Smooth muscle cell (in vitro differentiated cells): ENCODE measurements around the gene DOLPP1. TPM values are rescaled to one million over a fixed set of nuclear protein-coding genes. Genes with fewer than 3 reads are reported as not detected.

Experiments
- DNase-seq: peaks from one replicate; lab custom pipeline; 2025; ENCODE audit not compliant: unreplicated experiment; lab: John Stamatoyannopoulos, UW
- H2AFZ ChIP-seq: fragments of 200-600 bp; sonication (generic); 2 replicates; pipeline ENCODE4 v1.6.0; 2016; ENCODE audit warnings: antibody characterized with exemption, low read depth, mild to moderate bottlenecking
- H3F3A ChIP-seq: fragments of 200-600 bp; sonication (generic); 2 replicates; pipeline ENCODE4 v1.6.0; 2017; ENCODE audit warnings: antibody characterized with exemption, low read depth
- H3K27ac ChIP-seq: fragments of 200-600 bp; sonication (generic); 2 replicates; pipeline ENCODE4 v1.5.1; 2016; ENCODE audit warnings: low read depth, mild to moderate bottlenecking
- H3K27me3 ChIP-seq: fragments of 200-600 bp; sonication (generic); 2 replicates; pipeline ENCODE4 v1.6.1; 2016; ENCODE audit warnings: low read depth, mild to moderate bottlenecking
- H3K36me3 ChIP-seq: fragments of 200-600 bp; sonication (generic); 2 replicates; pipeline ENCODE4 v1.5.1; 2016; ENCODE audit warnings: low read depth
- H3K4me1 ChIP-seq: fragments of 200-600 bp; sonication (generic); 2 replicates; pipeline ENCODE4 v1.5.1; 2016; ENCODE audit warnings: low read depth
- H3K4me2 ChIP-seq: fragments of 200-600 bp; sonication (generic); 2 replicates; pipeline ENCODE4 v1.6.0; 2016; ENCODE audit warnings: mild to moderate bottlenecking
- H3K4me3 ChIP-seq: fragments of 200-600 bp; sonication (generic); 2 replicates; pipeline ENCODE4 v1.5.1; 2016; ENCODE audit warnings: mild to moderate bottlenecking
- H3K79me2 ChIP-seq: fragments of 200-600 bp; sonication (generic); 2 replicates; pipeline ENCODE4 v1.6.0; 2016; ENCODE audit warnings: low read depth, mild to moderate bottlenecking
- H3K9ac ChIP-seq: fragments of 200-600 bp; sonication (generic); 2 replicates; pipeline ENCODE4 v1.6.0; 2016; ENCODE audit warnings: low read depth
- H3K9me3 ChIP-seq: fragments of 200-600 bp; sonication (generic); replicated peaks from 2 replicates; pipeline ENCODE4 v1.5.1; 2016; ENCODE audit warnings: low read depth
- H4K20me1 ChIP-seq: fragments of 200-600 bp; sonication (generic); 2 replicates; pipeline ENCODE4 v1.6.0; 2016; ENCODE audit warnings: low read depth
- CTCF ChIP-seq: fragments of 200-600 bp; sonication (generic); IDR thresholded peaks from 2 replicates; pipeline ENCODE4 v1.5.1; 2017; ENCODE audit warnings: borderline replicate concordance, mild to moderate bottlenecking, antibody characterized with exemption; ENCODE audit not compliant: insufficient read depth, poor library complexity, severe bottlenecking
- WGBS: methylation state at CpG from one replicate; pipeline ENCODE4 v1.1.7; 2016; ENCODE audit warnings: low lambda C conversion rate; 5-methylcytosine and 5-hydroxymethylcytosine counted together
- polyA plus RNA-seq: library from polyadenylated mRNA; unstranded; fragments of >200 nt; fragmentation: Nextera tagmentation; extraction: Ambion mirVana; gene quantifications from 2 replicates; pipeline ENCODE4 v1.2.1, GENCODE V29; 2016
- total RNA-seq: library from RNA; depleted of rRNA; stranded (reverse); fragments of >200 nt; gene quantifications from 2 replicates; pipeline ENCODE4 v1.2.3, GENCODE V29; 2014

Gene DOLPP1
- total and polyA plus RNA-seq, 2 experiments from 2014 or later = 14.4 to 17.8 TPM

- peaks cover 4% of the 10 kb centered on the region for H3K36me3 ChIP-seq
- no peak overlapping the region for H3K4me2 ChIP-seq
- H2AFZ ChIP-seq = no peak overlapping the region
- H3K9me3 ChIP-seq = no peaks in the 10 kb centered on the region
- H3K27ac ChIP-seq = no peak overlapping the region
- no peak overlapping the region for H3K9ac ChIP-seq
- DNase-seq = no peak
- H4K20me1 ChIP-seq = no peaks in the 10 kb centered on the region
- H3K27me3 ChIP-seq = no peaks in the 10 kb centered on the region
- H3F3A ChIP-seq = peaks cover 12% of the 10 kb centered on the region
- no peaks in the 10 kb centered on the region for H3K79me2 ChIP-seq
- TF ChIP-seq CTCF = no peak
- H3K4me3 ChIP-seq = no peak overlapping the region
- WGBS = 85% methylated on average over 16 of the region's 16 CpGs
- H3K4me1 ChIP-seq = peaks cover 20% of the 10 kb centered on the region
Observed at GRCh38 chr9:129136446-129137035, 55.6 kb downstream of the DOLPP1 start.

DNA sequence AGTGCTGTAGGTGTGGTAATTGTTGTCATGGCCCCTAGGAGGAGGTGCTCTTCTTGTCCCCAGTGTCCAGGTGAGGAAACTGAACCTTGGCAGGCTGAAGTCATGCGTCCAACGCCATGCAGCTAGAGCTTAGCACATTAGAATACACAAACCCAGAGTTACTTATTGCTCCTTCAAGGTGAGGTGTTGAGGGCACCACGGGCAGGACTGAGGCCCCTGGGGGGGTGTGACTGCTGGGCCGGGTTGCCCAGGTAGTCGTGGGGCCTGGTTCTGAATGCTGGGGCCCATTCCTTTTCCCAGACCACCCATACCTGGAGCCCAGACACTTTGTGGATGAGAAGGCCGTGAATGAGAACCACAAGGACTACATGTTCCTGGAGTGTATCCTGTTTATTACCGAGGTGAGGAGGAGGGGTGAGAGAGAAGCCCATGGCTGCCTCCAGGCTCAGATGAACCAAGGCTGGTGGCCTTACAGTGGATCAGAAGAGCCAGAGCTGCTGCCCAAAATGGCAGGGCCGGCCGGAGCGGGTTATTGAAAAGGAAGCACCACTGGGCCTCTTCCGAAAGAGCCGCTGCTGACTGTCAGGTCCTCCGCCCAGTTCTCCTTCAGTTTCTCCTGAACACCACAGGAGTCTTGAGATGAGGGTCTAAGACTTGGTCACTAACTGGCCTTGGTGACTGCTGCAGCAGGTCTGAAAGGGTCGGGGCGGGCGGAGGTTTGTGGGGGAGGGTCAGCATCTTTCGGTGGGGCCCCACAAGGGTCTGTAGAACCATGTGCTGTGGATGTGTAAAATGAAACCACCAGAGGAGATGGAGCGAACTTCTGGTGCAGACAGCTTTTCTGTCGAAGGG lies 56.6 kb downstream of the DOLPP1 start:
- TF ChIP-seq CTCF = no peak
- no peak overlapping the region for H3K9ac ChIP-seq
- no peak overlapping the region for H2AFZ ChIP-seq
- no peak overlapping the region for H3K4me2 ChIP-seq
- H4K20me1 ChIP-seq = no peaks in the 10 kb centered on the region
- peaks cover 14% of the 10 kb centered on the region for H3F3A ChIP-seq
- H3K4me1 ChIP-seq = peaks cover 30% of the 10 kb centered on the region
- DNase-seq = no peak
- H3K79me2 ChIP-seq = peaks cover 7% of the 10 kb centered on the region
- peak overlapping the region; percentile 100 for H3K27ac ChIP-seq
- no peaks in the 10 kb centered on the region for H3K27me3 ChIP-seq
- H3K36me3 ChIP-seq = peaks cover 4% of the 10 kb centered on the region
- H3K4me3 ChIP-seq = no peak overlapping the region
- no peaks in the 10 kb centered on the region for H3K9me3 ChIP-seq
- 89% methylated on average over 19 of the region's 19 CpGs for WGBS

GRCh38 chr9:129138144-129138462 lies 57.2 kb downstream of the DOLPP1 start:
- Histone ChIP-seq H3K4me3 (no peak overlapping the region), H3K79me2 (peaks cover 10% of the 10 kb centered on the region), H3K27ac (peak overlapping the region; percentile 100), H3F3A (peaks cover 17% of the 10 kb centered on the region), H3K4me2 (no peak overlapping the region), H4K20me1 (no peaks in the 10 kb centered on the region), H3K9ac (no peak overlapping the region), H3K36me3 (peaks cover 4% of the 10 kb centered on the region), H3K9me3 (no peaks in the 10 kb centered on the region), H3K27me3 (no peaks in the 10 kb centered on the region), H2AFZ (no peak overlapping the region), H3K4me1 (peaks cover 35% of the 10 kb centered on the region)
- TF ChIP-seq CTCF = no peak
- no peak for DNase-seq
- WGBS = 78% methylated on average over 9 of the region's 9 CpGs
